SU-DHL-6 (cell line): Measurements from ENCODE around the gene TMEM14B.

ENCODE experiments used
- CTCF ChIP-seq: fragments of 200-600 bp; sonication (generic); IDR thresholded peaks from one replicate; pipeline ENCODE4 v1.5.1; 2017; ENCODE audit warnings: antibody characterized with exemption, mild to moderate bottlenecking, low read length, moderate library complexity; ENCODE audit not compliant: insufficient read depth, poor library complexity, severe bottlenecking
- EZH2phosphoT487 ChIP-seq: fragments of 200-600 bp; sonication (generic), shearing (Covaris generic); conservative IDR thresholded peaks from 2 replicates; pipeline ENCODE4 v1.6.1; 2018; ENCODE audit warnings: mild to moderate bottlenecking, antibody characterized with exemption, low read length, moderate library complexity, mixed read lengths

DNA sequence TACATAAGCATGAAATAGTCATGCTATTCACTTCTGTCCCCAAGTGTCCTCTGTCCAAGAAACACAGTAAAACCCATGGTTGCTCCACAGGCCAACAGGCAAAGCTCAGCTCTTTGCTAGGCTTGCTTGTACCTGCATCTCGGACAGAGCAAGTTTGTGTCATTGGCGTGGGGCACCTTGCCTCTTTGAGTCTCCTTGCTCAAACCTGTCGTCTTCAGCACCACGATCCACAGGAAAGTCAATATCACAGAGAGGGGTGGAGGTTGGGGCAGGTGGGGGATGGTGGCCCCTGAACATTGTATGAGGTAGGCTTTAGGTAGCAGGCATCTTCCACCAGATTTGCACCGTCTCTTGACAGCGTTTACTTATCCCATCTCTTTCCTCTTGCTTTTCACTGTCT lies 4.1 kb upstream of the TMEM14B start:
- TF ChIP-seq CTCF (no peak), EZH2phosphoT487 (no peak)
